Right lobe of liver (tissue), 4 donors: ENCODE results near the gene FGF21.

Experiments used
- POLR2A ChIP-seq: fragments of 450-650 bp; IDR thresholded peaks from one replicate; pipeline ENCODE4 v1.6.1; 2017; ENCODE audit warnings: antibody characterized with exemption, mild to moderate bottlenecking
- TF ChIP-seq, protein P1 (sequence below), 4 donors: fragments of 200-600 bp in 3 of 4; fragments of 450-650 bp in 1 of 4; IDR thresholded peaks; one replicate each; pipeline versions ENCODE4 v1.5.1 to v1.8.0; 2016 to 2022; ENCODE audit warnings: antibody characterized with exemption in 4 of 4, mild to moderate bottlenecking in 2 of 4
- donor health status: DM: no; HTN: no; CAD: no.
- donor health status: DM: no; HTN: no; CAD: no.
- donor health status: DM: no; HTN: yes; CAD: no.

DNA sequence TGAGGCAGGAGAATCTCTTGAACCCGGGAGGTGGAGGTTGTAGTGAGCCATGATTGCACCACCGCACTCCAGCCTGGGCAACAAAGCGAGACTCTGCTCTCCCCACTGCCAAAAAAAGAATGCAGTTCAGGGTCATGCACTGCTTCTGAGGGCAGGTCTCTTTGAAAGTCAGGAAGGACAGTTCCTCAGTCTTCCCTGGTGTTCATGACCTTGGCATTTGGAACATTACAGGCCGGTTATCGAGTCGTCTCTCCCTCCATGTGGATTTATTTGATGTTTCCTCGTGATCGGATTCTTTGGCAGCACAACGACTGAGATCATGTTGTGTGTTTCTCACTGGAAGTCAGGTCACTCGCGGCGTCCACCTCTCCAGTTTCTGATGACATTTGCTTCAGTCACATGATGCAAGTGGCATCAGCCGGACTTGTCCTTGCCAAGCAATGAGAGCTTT, 17.2 kb downstream of the FGF21 start:
- TF ChIP-seq POLR2A = no peak
- TF ChIP-seq, protein P1, sequence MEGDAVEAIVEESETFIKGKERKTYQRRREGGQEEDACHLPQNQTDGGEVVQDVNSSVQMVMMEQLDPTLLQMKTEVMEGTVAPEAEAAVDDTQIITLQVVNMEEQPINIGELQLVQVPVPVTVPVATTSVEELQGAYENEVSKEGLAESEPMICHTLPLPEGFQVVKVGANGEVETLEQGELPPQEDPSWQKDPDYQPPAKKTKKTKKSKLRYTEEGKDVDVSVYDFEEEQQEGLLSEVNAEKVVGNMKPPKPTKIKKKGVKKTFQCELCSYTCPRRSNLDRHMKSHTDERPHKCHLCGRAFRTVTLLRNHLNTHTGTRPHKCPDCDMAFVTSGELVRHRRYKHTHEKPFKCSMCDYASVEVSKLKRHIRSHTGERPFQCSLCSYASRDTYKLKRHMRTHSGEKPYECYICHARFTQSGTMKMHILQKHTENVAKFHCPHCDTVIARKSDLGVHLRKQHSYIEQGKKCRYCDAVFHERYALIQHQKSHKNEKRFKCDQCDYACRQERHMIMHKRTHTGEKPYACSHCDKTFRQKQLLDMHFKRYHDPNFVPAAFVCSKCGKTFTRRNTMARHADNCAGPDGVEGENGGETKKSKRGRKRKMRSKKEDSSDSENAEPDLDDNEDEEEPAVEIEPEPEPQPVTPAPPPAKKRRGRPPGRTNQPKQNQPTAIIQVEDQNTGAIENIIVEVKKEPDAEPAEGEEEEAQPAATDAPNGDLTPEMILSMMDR (IDR thresholded peaks at IDR 0.05) = no peak
